ENCODE data around the gene TMEM176A. TPM values are rescaled to one million over a fixed set of nuclear protein-coding genes. Genes with fewer than 3 reads are reported as not detected.

The TMEM176A gene
- total and polyA plus RNA-seq, 12 donors: 0.78 to 70.9 (median 22.5) TPM

- no peak overlapping the region for H3K27ac ChIP-seq
- H3K4me3 ChIP-seq: no peak overlapping the region
- DNase-seq: no peak
- TF ChIP-seq CTCF (IDR thresholded peaks at IDR 0.05): no peak
- no peak for TF ChIP-seq POLR2A (IDR thresholded peaks at IDR 0.05)
- intact Hi-C loops (cut with DNase I): no loop called here
- H3K36me3 ChIP-seq (replicated peaks in 1 of 2): no peaks in the 10 kb centered on the region
- no peaks in the 10 kb centered on the region for H3K27me3 ChIP-seq
- WGBS, 4 donors: 82 to 86% (median 85%) methylated on average over 8 of the region's 8 CpGs
- H3K9me3 ChIP-seq (replicated peaks in 1 of 3): no peaks in the 10 kb centered on the region
- no peaks in the 10 kb centered on the region for H3K4me1 ChIP-seq (replicated peaks in 1 of 2)
These were observed 22.5 kb downstream of the TMEM176A start for GRCh38 chr7:150823043-150823442.

GRCh38 chr7:150823484-150824126 is 23.0 kb downstream of the TMEM176A start:
- Histone ChIP-seq H3K9me3 (replicated peaks in 1 of 3) (no peaks in the 10 kb centered on the region), H3K4me3 (no peak overlapping the region), H3K27ac (no peak overlapping the region), H3K4me1 (replicated peaks in 1 of 2) (no peaks in the 10 kb centered on the region), H3K36me3 (replicated peaks in 1 of 2) (no peaks in the 10 kb centered on the region), H3K27me3 (no peaks in the 10 kb centered on the region)
- TF ChIP-seq POLR2A (IDR thresholded peaks at IDR 0.05): no peak
- no peak for TF ChIP-seq CTCF (IDR thresholded peaks at IDR 0.05)
- no peak for DNase-seq
- WGBS, 4 donors: 82 to 91% (median 84%) methylated on average over 10 of the region's 10 CpGs
- intact Hi-C loops (cut with DNase I): no loop called here

- no peak for DNase-seq
These were observed 24.0 kb downstream of the TMEM176A start for GRCh38 chr7:150824379-150825177.

More at GRCh38 chr7:150824379-150825177, 24.0 kb downstream of the TMEM176A start:
- no peak overlapping the region for H3K27ac ChIP-seq
- TF ChIP-seq POLR2A (IDR thresholded peaks at IDR 0.05): no peak
- TF ChIP-seq CTCF (IDR thresholded peaks at IDR 0.05): no peak
- 89 to 97% (median 93%) methylated on average over 7 to 20 of the region's 20 CpGs for WGBS, 4 donors
- H3K27me3 ChIP-seq: no peaks in the 10 kb centered on the region
- H3K4me1 ChIP-seq (replicated peaks in 1 of 2): no peaks in the 10 kb centered on the region
- no peak overlapping the region for H3K4me3 ChIP-seq
- H3K36me3 ChIP-seq (replicated peaks in 1 of 2): no peaks in the 10 kb centered on the region
- H3K9me3 ChIP-seq (replicated peaks in 1 of 3): no peaks in the 10 kb centered on the region
- intact Hi-C loops (cut with DNase I): no loop called here
